PC-9 (cell line): ENCODE data around the gene UGT2B7. TPM values are rescaled to one million over a fixed set of nuclear protein-coding genes. Genes with fewer than 3 reads are reported as not detected.

Source experiments
- BruUV-seq: library from RNA; stranded (reverse); fragments of 400-500 nt; replicated peaks from 2 replicates; lab custom pipeline; 2021; lab: Mats Ljungman, UMichigan
- CTCF ChIA-PET: fragments of 300-600 bp; sonication (Branson Sonifier 250); formaldehyde crosslinking; loops from one replicate; lab custom pipeline; 2022; ENCODE audit warnings: antibody characterized with exemption; lab: Charles Lee
- POLR2A ChIA-PET: fragments of 300-600 bp; sonication (Branson Sonifier 250); formaldehyde crosslinking; loops from one replicate; lab custom pipeline; 2022; ENCODE audit warnings: antibody characterized with exemption; ENCODE audit not compliant: unreplicated experiment; lab: Charles Lee
- DNase-seq, 2 experiments: peaks; one replicate each; pipeline versions ENCODE4 v3.0.0 to v3.0.0-alpha.2; 2015 to 2022; ENCODE audit warnings: mixed read lengths in 1 of 2
- H2AFZ ChIP-seq: fragments of 200-600 bp; sonication (generic); 2 replicates; pipeline ENCODE4 v1.8.1; 2017; ENCODE audit warnings: antibody characterized with exemption
- H3F3A ChIP-seq: fragments of 200-600 bp; sonication (generic); 2 replicates; pipeline ENCODE4 v1.8.1; 2017; ENCODE audit warnings: antibody characterized with exemption, mild to moderate bottlenecking, low read depth; ENCODE audit not compliant: insufficient read depth
- H3K27ac ChIP-seq: fragments of 200-600 bp; sonication (generic); 2 replicates; pipeline ENCODE4 v1.6.1; 2016; ENCODE audit warnings: mixed run types
- H3K27me3 ChIP-seq: fragments of 200-600 bp; sonication (generic); 2 replicates; pipeline ENCODE4 v1.6.1; 2016; ENCODE audit warnings: low read depth, mixed run types; ENCODE audit not compliant: insufficient read depth
- H3K36me3 ChIP-seq: fragments of 200-600 bp; sonication (generic); 2 replicates; pipeline ENCODE4 v1.6.1; 2016; ENCODE audit warnings: low read depth, mixed run types
- H3K4me1 ChIP-seq: fragments of 200-600 bp; sonication (generic); replicated peaks from 2 replicates; pipeline ENCODE4 v1.6.1; 2016; ENCODE audit warnings: mixed run types; ENCODE audit not compliant: insufficient read depth
- H3K4me2 ChIP-seq: fragments of 200-600 bp; sonication (generic); 2 replicates; pipeline ENCODE4 v1.6.1; 2017; ENCODE audit warnings: mixed run types
- H3K4me3 ChIP-seq: fragments of 200-600 bp; sonication (generic); 2 replicates; pipeline ENCODE4 v1.6.1; 2016; ENCODE audit warnings: mixed run types
- H3K79me2 ChIP-seq: fragments of 200-600 bp; sonication (generic); 2 replicates; pipeline ENCODE4 v1.6.1; 2017; ENCODE audit warnings: low read depth, mixed run types
- H3K9me2 ChIP-seq: fragments of 200-600 bp; sonication (generic); 2 replicates; pipeline ENCODE4 v1.8.1; 2017; ENCODE audit warnings: mild to moderate bottlenecking; ENCODE audit not compliant: insufficient read depth
- H3K9me3 ChIP-seq: fragments of 200-600 bp; sonication (generic); 2 replicates; pipeline ENCODE4 v1.8.1; 2016; ENCODE audit warnings: low read depth; ENCODE audit not compliant: insufficient read depth
- H4K20me1 ChIP-seq: fragments of 200-600 bp; sonication (generic); 2 replicates; pipeline ENCODE4 v1.8.1; 2017; ENCODE audit not compliant: insufficient read depth
- EZH2 ChIP-seq: fragments of 200-600 bp; sonication (generic); IDR thresholded peaks from 2 replicates; pipeline ENCODE4 v1.8.0; 2017; ENCODE audit warnings: antibody characterized with exemption, low read depth
- intact Hi-C: fragments of 100-400 bp; cut with micrococcal nuclease; formaldehyde crosslinking; loops from one replicate; pipeline ENCODE4 v1.10.0; 2022; ENCODE audit not compliant: unreplicated experiment
- total RNA-seq: library from RNA; stranded (reverse); gene quantifications from 2 replicates; pipeline ENCODE4 v1.2.3, GENCODE V29; 2021
- TF ChIP-seq, protein P1 (sequence below): fragments of 200-600 bp; sonication (generic); conservative IDR thresholded peaks from 2 replicates; pipeline ENCODE4 v1.6.1; 2017; ENCODE audit warnings: mixed run types, antibody characterized with exemption, mild to moderate bottlenecking, moderate library complexity

The UGT2B7 gene
- total RNA-seq, 1 experiment from 2014 or later, result not detected

DNA sequence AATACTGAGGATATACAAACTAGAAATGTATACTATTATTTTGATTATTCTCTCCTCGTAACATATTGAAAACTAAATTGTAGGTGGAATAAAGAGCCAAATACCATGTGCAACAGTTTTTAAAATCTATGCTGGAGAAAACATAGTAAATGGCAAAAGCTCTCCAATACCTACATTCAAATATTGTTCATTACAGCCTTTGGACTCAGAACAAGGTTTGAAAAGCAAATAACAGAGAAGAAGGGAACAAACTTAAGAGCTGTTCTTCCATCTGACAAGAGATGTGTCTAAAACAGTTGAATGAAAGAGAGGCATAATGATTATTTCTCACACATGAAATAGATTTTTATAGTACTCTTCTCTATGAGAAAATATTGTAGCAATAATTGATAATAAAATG is 25.0 kb upstream of the UGT2B7 start:
- no TSS peak for BruUV-seq
- CTCF ChIA-PET, result no interaction called here

DNA sequence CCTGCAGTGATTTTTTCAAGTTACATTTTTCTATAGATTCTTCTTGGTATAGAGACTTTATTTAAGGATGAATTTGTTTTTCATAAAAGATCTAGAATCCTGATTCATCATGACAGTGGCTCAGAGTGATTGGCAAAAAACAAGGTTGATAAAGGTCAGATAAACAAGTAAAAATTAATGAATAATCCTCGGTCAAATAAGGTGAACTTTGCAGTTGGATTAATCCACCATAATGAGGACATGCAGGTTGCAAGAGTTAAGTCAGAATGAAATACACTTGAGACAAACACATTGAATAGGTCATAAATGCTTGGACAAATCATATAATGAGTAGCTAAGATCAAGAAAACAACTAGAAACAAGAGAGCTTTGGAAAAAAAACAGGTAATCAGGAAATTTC is 22.9 kb upstream of the UGT2B7 start:
- no peak for TF ChIP-seq EZH2
- TF ChIP-seq, protein P1, sequence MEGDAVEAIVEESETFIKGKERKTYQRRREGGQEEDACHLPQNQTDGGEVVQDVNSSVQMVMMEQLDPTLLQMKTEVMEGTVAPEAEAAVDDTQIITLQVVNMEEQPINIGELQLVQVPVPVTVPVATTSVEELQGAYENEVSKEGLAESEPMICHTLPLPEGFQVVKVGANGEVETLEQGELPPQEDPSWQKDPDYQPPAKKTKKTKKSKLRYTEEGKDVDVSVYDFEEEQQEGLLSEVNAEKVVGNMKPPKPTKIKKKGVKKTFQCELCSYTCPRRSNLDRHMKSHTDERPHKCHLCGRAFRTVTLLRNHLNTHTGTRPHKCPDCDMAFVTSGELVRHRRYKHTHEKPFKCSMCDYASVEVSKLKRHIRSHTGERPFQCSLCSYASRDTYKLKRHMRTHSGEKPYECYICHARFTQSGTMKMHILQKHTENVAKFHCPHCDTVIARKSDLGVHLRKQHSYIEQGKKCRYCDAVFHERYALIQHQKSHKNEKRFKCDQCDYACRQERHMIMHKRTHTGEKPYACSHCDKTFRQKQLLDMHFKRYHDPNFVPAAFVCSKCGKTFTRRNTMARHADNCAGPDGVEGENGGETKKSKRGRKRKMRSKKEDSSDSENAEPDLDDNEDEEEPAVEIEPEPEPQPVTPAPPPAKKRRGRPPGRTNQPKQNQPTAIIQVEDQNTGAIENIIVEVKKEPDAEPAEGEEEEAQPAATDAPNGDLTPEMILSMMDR, result no peak
- POLR2A ChIA-PET, result no interaction called here

More for the DNA sequence above, 25.0 kb upstream of the UGT2B7 start:
- no peak for TF ChIP-seq EZH2
- TF ChIP-seq, protein P1, result no peak
- no peak for DNase-seq
- POLR2A ChIA-PET, result no interaction called here
- no peaks in the 10 kb centered on the region for H4K20me1 ChIP-seq
- H3K4me2 ChIP-seq, result no peak overlapping the region
- no peaks in the 10 kb centered on the region for H3K4me1 ChIP-seq
- no peak overlapping the region for H3K27ac ChIP-seq
- H3K9me2 ChIP-seq, result no peaks in the 10 kb centered on the region
- H3K79me2 ChIP-seq, result no peaks in the 10 kb centered on the region
- H3K27me3 ChIP-seq, result no peaks in the 10 kb centered on the region
- H3K36me3 ChIP-seq, result no peaks in the 10 kb centered on the region
- intact Hi-C loops, result no loop called here
- H3K9me3 ChIP-seq, result no peaks in the 10 kb centered on the region
- no peaks in the 10 kb centered on the region for H3F3A ChIP-seq
- no peak overlapping the region for H3K4me3 ChIP-seq
- H2AFZ ChIP-seq, result no peak overlapping the region

DNA sequence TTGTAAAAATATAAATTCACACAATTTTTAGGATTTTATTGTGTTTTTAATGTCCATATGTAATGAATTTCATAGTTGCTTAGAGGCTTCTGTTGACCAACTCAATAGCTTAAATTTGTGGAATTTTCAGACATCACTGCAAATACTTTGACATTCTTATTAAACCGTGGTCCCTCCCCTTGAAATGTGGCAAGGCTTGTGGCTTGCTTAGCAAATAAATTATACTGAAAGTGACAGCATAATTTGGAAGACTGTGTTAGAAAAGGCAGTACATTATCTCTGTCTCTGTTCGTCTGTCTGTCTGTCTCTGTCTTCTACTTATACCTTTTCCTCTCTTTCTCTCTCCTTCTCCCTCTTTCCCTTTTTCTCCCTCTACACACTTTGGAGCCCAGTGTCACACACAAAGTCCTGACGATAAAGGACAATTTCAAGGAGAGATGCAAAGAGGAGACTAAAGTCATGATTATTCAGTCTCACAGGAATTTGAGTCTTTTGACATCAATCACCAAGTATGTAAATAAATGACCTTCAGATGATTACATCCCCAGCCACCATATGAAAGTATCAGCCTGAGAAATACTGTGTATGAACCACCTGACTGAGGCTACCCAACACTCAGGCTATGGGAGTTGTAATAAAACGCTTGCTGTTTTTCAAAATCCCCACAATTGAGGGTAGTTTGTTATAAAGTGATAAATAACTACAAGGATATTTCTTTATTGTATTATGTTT is 21.0 kb upstream of the UGT2B7 start:
- no peak for DNase-seq
- ChIA-PET POLR2A (no interaction called here), CTCF (no interaction called here)
- no peak overlapping the region for H3K27ac ChIP-seq
- no peaks in the 10 kb centered on the region for H3K4me1 ChIP-seq
- TF ChIP-seq, protein P1, result no peak
- TF ChIP-seq EZH2, result no peak
- no peaks in the 10 kb centered on the region for H3F3A ChIP-seq
- no peaks in the 10 kb centered on the region for H3K27me3 ChIP-seq
- H4K20me1 ChIP-seq, result no peaks in the 10 kb centered on the region
- no peaks in the 10 kb centered on the region for H3K9me2 ChIP-seq
- BruUV-seq, result no TSS peak
- intact Hi-C loops, result no loop called here
- H3K9me3 ChIP-seq, result no peaks in the 10 kb centered on the region
- H3K36me3 ChIP-seq, result no peaks in the 10 kb centered on the region
- H3K4me3 ChIP-seq, result no peak overlapping the region
- no peaks in the 10 kb centered on the region for H3K79me2 ChIP-seq
- H2AFZ ChIP-seq, result no peak overlapping the region
- H3K4me2 ChIP-seq, result no peak overlapping the region

More for the DNA sequence above, 22.9 kb upstream of the UGT2B7 start:
- Histone ChIP-seq H3K4me2 (no peak overlapping the region), H3K9me3 (no peaks in the 10 kb centered on the region), H4K20me1 (no peaks in the 10 kb centered on the region), H3K4me3 (no peak overlapping the region), H3K79me2 (no peaks in the 10 kb centered on the region), H2AFZ (no peak overlapping the region), H3K9me2 (no peaks in the 10 kb centered on the region), H3K4me1 (no peaks in the 10 kb centered on the region), H3K27ac (no peak overlapping the region), H3K27me3 (no peaks in the 10 kb centered on the region), H3K36me3 (no peaks in the 10 kb centered on the region), H3F3A (no peaks in the 10 kb centered on the region)
- no peak for DNase-seq
- no TSS peak for BruUV-seq
- intact Hi-C loops, result no loop called here
- CTCF ChIA-PET, result no interaction called here
